Stimulated activated CD4-positive, alpha-beta T cell treated with anti-CD3 and anti-CD28 coated beads, Interleukin-4, amount 100 ng/mL, for 24 hours (primary cell): ENCODE measurements around the gene CEACAM3.

Source experiments
- DNase-seq: peaks from one replicate; pipeline ENCODE4 v3.0.0-alpha.2; 2020

Gene CEACAM3

GRCh38 chr19:41793414-41793727, 3.0 kb upstream of the CEACAM3 start:
- DNase-seq, result no peak

- peak; percentile 75 for DNase-seq
Observed at GRCh38 chr19:41795031-41795461, 1.3 kb upstream of the CEACAM3 start.

DNA sequence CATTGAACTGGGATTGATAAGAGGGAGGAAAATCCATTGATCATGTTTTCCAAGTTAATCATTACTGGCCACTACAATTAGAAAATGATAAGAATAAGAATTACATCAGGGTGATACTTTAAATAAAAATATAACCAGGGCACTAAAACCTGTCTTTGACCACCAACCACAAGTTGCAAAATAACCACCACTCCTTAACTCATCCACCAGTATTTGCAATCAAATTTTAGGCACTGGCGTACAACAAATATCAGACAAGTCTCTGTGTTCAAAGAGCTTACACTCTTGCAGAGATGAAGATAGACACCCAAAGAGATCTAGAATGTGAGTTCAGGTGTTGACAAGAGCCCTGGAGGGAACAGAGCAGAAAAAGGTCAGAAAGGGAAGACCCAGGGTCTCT, 514 bp downstream of the CEACAM3 start:
- no peak for DNase-seq

GRCh38 chr19:41799444-41800000, 3.1 kb downstream of the CEACAM3 start:
- DNase-seq, result no peak

- no peak for DNase-seq
Observed at GRCh38 chr19:41801031-41801430, 4.6 kb downstream of the CEACAM3 start.

GRCh38 chr19:41801792-41802211, 5.4 kb downstream of the CEACAM3 start:
- no peak for DNase-seq

DNA sequence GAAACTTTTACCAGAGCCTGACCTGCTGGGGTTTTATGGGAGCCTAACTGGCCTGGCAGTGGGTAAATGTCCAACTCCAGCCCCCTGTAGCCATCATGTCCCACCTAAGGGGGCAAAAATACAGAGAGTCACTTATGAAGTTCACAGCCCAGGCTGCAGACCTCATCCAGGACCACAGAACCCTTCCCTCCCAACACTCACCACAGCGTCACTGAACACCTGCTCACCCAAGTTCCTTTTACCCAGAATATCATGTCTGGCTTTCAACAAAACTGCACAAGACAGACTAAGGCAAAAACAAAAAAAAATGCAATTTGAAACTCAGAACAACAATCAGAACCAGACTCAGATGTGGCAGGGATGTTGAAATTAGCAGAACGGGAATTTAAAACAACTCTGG, 6.4 kb downstream of the CEACAM3 start:
- no peak for DNase-seq

DNA sequence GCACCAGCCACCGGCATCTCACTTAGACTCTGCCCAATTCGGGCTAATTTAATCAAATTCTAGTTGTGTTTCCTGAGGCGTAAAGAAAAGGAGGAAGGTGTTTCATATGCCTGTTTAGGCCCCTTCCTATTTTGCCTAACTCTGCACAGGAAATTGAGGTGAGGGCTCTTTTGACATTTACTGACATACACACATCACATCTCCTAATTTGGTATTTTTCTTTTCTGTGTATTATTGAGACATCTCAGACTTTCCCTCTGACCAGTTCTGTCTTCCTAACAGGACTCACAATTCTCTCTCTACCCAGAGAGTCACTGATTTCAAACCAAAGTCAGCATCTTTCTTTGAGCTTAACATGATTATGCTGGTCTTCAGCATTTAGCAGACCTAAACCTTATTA, 7.9 kb downstream of the CEACAM3 start:
- no peak for DNase-seq

DNA sequence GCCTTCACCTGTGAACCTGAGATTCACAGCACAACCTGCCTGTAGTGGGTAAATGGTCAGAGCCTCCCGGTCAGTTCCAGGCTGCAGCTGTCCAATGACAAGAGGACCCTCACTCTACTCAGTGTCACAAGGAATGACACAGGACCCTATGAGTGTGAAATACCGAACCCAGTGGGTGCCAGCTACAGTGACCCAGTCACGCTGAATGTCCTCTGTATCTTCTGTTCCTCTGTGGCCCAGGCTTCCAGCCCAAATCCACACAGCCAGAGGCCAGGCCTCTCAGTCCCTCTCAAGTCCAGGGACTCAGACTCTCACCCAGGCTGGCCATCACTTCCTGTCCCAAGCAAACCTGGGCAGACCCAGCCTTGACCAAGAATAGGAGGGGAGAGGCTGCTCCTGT, 10.8 kb downstream of the CEACAM3 start:
- DNase-seq, result no peak

GRCh38 chr19:41808663-41809566, 12.5 kb downstream of the CEACAM3 start:
- DNase-seq, result no peak

GRCh38 chr19:41810301-41810700, 13.9 kb downstream of the CEACAM3 start:
- no peak for DNase-seq

- DNase-seq, result no peak
Observed at GRCh38 chr19:41811036-41811435, 14.6 kb downstream of the CEACAM3 start.

DNA sequence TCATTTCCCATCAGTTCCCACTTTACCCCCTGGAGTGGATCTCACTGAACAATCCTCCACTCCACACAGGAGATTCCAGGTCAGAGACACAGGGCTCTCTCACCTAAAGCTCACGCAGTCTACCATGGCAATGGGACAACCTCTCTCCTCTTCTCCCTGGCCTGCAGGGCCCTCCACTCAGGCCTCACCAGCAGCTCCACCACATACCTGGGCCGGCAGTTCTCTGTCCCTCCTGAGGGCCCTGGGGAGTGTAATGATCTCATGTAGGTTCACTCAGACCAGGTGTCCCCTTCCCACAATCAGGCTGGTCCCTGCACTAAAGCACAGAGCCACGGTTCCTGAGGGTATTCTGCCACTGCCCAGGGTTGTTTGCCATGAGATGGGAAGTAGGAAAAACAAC, 15.6 kb downstream of the CEACAM3 start:
- DNase-seq, result no peak

GRCh38 chr19:41813911-41814310, 17.5 kb downstream of the CEACAM3 start:
- no peak for DNase-seq

DNA sequence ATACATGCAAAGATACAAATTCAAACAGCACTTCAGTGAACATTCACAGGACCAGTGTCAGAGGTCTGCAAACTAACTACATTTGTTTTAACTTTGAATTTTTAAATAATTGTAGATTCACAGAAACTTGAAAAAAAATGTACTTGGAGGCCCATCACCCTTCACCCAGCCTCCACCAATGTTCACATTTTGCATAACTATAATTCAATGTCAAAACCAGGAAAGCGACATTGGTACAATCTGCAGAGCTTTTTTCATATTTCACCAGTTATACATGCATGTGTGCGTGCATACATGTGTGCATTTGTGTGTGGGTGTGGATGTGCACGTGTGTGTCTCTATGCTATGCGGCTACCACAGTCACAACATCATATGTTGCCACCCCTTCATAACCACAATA, 18.9 kb downstream of the CEACAM3 start:
- no peak for DNase-seq

- no peak for DNase-seq
Observed at GRCh38 chr19:41816761-41817160, 20.4 kb downstream of the CEACAM3 start.

GRCh38 chr19:41821003-41821735, 24.8 kb downstream of the CEACAM3 start:
- peak; percentile 46 for DNase-seq

DNA sequence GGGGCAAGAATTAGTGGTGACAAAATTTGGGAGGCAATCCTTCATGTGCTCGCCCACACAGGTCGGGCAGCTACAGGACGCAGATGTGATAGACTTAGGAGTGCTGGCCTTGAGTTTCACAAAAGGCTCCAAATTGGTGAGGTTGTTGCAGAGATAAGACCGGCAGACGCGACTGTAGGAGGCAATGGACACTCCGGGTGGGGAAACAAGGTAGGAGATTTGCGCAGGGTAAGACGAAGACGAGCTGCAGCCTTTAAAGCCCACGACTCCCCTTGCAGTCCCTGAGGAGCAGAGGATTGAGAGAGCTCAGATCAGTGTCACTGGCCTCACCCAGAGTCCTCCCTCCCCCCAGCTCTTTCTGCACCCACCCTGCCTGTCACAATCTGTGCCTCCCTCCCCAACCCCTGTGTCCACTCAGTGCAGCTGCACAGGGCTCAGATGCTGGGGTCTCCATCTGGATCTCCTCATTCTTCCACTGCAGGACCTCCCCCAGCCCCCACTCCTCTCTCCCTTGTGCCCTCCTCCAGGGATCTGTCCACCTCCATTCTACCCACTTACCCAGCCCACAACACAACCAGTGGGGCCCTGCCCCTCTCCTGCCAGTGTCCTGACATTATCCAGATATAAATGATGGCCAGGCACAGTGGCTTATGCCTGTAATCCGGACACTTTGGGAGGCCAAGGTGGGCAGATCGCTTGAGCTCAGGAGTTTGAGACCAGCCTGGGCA, 41.8 kb downstream of the CEACAM3 start:
- no peak for DNase-seq

DNA sequence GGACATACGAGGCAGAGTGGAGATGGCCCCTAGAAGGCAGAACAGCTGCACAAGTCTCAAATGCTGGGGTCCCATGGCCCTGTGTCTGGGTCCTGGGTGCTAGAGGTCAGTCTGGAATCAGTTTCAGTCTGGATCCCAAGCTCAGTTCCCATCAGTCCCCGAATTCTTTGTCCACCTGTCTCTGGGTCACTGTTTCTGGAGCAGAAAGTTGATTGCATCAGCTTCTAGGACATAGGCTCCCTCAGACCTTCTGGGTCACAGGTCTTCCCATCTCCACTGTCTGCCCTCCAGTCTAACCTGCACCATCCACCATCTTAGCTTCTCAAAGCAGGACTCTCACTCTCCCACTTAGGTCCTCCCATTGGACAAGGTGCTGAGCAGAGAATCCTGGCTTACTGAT, 42.8 kb downstream of the CEACAM3 start:
- no peak for DNase-seq

GRCh38 chr19:41843371-41843770, 47.0 kb downstream of the CEACAM3 start:
- DNase-seq, result no peak

- DNase-seq, result no peak
Observed at GRCh38 chr19:41844601-41845000, 48.2 kb downstream of the CEACAM3 start, which contains the start of gene LYPD4. Gene LYPD4, minus strand, starts transcription at chr19:41844683. Its CDS starts 5,398 bp downstream, at chr19:41839285.

DNA sequence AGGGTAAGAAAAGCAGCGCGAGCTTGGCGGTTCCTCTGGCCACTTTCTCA, 48.4 kb downstream of the CEACAM3 start, which contains the start of gene DMRTC2:
Gene DMRTC2 (plus strand): TSS at position 42 of the 50 bp plus-strand sequence. CDS start 2,387 bp downstream, outside the sequence.
- DNase-seq, result no peak

DNA sequence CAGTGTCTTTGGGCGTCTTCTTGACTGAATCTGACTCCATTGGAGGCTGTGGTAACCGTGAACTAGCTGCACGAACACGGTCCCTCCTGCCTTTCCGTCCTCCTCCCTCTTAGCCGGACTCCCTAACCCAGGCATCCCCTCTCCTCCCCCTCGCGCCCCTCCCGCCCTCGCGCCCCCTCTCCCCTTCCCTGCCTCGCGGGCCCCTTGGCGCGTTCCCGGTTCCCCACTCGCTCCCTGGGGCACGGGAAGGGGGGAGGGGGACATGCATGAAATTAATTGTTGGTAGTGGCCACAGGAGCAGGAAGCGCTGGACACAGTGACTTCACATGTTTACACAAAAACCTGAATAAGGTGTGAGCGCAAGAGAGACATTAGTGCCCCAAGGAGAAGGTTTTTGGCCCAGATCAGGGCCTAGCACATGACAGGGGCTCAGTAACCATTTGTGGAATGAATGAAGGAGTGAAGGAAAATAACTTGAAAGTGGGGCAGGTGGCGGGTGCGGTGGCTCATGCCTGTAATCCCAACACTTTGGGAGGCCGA, 48.7 kb downstream of the CEACAM3 start:
- no peak for DNase-seq
